ENCODE measurements around the gene GPC5.

DNA sequence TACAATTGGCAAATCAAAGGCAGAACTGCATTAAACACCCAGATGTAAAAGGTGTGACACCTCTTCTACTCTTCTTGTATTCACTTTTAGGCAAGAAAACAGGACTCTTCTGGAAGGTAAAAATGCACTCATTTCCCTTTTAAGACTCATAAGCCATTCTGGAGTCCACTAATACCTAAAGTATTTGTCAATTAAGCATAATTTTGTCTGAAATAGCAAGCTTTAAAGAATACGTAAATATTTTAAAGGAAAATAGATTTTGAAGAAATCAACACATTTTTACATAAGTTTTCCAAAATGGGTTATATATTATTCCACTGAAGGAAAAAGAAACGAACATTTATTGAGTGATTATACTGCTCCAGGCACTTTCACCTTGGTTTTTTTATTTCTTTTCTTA, 1166.5 kb downstream of the GPC5 start:
- TF ChIP-seq GABPA (IDR thresholded peaks at IDR 0.05; ENCODE audit: borderline replicate concordance, insufficient read depth, low read length) (no peak), KDM1A (IDR thresholded peaks at IDR 0.05; ENCODE audit: borderline replicate concordance, low read length) (no peak), SUZ12 (IDR thresholded peaks at IDR 0.05; ENCODE audit: low read length) (no peak), POLR2A (IDR thresholded peaks at IDR 0.05; ENCODE audit: control extremely low read depth in 1 of 2, low read depth in 2 of 2, low read length in 2 of 2) (no peak), EP300 (IDR thresholded peaks at IDR 0.05; ENCODE audit: borderline replicate concordance in 1 of 2, low read depth in 2 of 2, low read length in 2 of 2) (no peak), EZH2 (IDR thresholded peaks at IDR 0.05; ENCODE audit: low read depth, low read length, severe bottlenecking) (no peak), CBX8 (IDR thresholded peaks at IDR 0.05; ENCODE audit: borderline replicate concordance, low read depth, low read length) (no peak), EGR1 (IDR thresholded peaks at IDR 0.05; ENCODE audit: borderline replicate concordance, low read depth, low read length) (no peak)
- TF ChIP-seq, protein P1, sequence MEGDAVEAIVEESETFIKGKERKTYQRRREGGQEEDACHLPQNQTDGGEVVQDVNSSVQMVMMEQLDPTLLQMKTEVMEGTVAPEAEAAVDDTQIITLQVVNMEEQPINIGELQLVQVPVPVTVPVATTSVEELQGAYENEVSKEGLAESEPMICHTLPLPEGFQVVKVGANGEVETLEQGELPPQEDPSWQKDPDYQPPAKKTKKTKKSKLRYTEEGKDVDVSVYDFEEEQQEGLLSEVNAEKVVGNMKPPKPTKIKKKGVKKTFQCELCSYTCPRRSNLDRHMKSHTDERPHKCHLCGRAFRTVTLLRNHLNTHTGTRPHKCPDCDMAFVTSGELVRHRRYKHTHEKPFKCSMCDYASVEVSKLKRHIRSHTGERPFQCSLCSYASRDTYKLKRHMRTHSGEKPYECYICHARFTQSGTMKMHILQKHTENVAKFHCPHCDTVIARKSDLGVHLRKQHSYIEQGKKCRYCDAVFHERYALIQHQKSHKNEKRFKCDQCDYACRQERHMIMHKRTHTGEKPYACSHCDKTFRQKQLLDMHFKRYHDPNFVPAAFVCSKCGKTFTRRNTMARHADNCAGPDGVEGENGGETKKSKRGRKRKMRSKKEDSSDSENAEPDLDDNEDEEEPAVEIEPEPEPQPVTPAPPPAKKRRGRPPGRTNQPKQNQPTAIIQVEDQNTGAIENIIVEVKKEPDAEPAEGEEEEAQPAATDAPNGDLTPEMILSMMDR (IDR thresholded peaks at IDR 0.05; ENCODE audit: control extremely low read depth in 1 of 3, insufficient read depth in 1 of 3, low read depth in 1 of 3, low read length in 3 of 3), result no peak

All from H1 (cell line).